Left ventricle myocardium inferior (tissue), 1 donor: ENCODE data around the gene GPRC6A. TPM values are rescaled to one million over a fixed set of nuclear protein-coding genes. Genes with fewer than 3 reads are reported as not detected.
A peak's percentile ranks its signal among the peaks of the same experiment; 100 is the strongest.

Experiments
- DNase-seq: peaks from one replicate; pipeline ENCODE4 v3.0.0-alpha.2; 2020
- H3K27ac ChIP-seq: fragments of 200-600 bp; replicated peaks from 2 replicates; pipeline ENCODE4 v1.8.0; 2021
- H3K27me3 ChIP-seq: fragments of 200-600 bp; 2 replicates; pipeline ENCODE4 v1.8.0; 2021; ENCODE audit warnings: low read depth
- H3K36me3 ChIP-seq: fragments of 200-600 bp; 2 replicates; pipeline ENCODE4 v1.8.0; 2021
- H3K4me1 ChIP-seq: fragments of 200-600 bp; 2 replicates; pipeline ENCODE4 v1.8.0; 2021
- H3K4me3 ChIP-seq: fragments of 200-600 bp; 2 replicates; pipeline ENCODE4 v1.8.0; 2021; ENCODE audit warnings: mild to moderate bottlenecking, moderate library complexity
- H3K9me3 ChIP-seq: fragments of 200-600 bp; replicated peaks from 2 replicates; pipeline ENCODE4 v1.8.0; 2021
- intact Hi-C: fragments of 100-400 bp; cut with micrococcal nuclease; formaldehyde crosslinking; loops from one replicate; pipeline ENCODE4 v1.11.0; 2022
- long read RNA-seq: library from polyadenylated mRNA; unstranded; transcript quantifications from one replicate; pipeline ENCODE4 v2.0.0, GENCODE V29; 2021
- total RNA-seq: library from RNA; stranded (reverse); fragmentation: NEBNext Ultra II Directional; extraction: Animal tissue kit (Norgen Biotek cat#: 25700); gene quantifications from one replicate; pipeline ENCODE4 v1.2.1, GENCODE V29; 2021
- TF ChIP-seq, protein P1 (sequence below): fragments of 200-600 bp; IDR thresholded peaks from 2 replicates; pipeline ENCODE4 v1.8.0; 2021; ENCODE audit warnings: antibody characterized with exemption, mild to moderate bottlenecking, borderline replicate concordance
- donor health status: DM: no; HTN: yes; CAD: no; lungs with severe emphysema.

GPRC6A gene, protein sequence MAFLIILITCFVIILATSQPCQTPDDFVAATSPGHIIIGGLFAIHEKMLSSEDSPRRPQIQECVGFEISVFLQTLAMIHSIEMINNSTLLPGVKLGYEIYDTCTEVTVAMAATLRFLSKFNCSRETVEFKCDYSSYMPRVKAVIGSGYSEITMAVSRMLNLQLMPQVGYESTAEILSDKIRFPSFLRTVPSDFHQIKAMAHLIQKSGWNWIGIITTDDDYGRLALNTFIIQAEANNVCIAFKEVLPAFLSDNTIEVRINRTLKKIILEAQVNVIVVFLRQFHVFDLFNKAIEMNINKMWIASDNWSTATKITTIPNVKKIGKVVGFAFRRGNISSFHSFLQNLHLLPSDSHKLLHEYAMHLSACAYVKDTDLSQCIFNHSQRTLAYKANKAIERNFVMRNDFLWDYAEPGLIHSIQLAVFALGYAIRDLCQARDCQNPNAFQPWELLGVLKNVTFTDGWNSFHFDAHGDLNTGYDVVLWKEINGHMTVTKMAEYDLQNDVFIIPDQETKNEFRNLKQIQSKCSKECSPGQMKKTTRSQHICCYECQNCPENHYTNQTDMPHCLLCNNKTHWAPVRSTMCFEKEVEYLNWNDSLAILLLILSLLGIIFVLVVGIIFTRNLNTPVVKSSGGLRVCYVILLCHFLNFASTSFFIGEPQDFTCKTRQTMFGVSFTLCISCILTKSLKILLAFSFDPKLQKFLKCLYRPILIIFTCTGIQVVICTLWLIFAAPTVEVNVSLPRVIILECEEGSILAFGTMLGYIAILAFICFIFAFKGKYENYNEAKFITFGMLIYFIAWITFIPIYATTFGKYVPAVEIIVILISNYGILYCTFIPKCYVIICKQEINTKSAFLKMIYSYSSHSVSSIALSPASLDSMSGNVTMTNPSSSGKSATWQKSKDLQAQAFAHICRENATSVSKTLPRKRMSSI
- total RNA-seq = not detected
- long read RNA-seq = 0 reads

GRCh38 chr6:116828983-116829382 is at the start of gene GPRC6A:
GPRC6A (minus strand) TSS chr6:116829083; CDS start chr6:116829013, 70 bp downstream.
- intact Hi-C loops = no loop called here
- Histone ChIP-seq H3K36me3 (no peaks in the 10 kb centered on the region), H3K27me3 (no peaks in the 10 kb centered on the region), H3K4me3 (no peak within 1 kb of the TSS), H3K9me3 (peaks cover 20% of the 10 kb centered on the region), H3K27ac (no peak within 1 kb of the TSS), H3K4me1 (no peaks in the 10 kb centered on the region)
- TF ChIP-seq, protein P1, sequence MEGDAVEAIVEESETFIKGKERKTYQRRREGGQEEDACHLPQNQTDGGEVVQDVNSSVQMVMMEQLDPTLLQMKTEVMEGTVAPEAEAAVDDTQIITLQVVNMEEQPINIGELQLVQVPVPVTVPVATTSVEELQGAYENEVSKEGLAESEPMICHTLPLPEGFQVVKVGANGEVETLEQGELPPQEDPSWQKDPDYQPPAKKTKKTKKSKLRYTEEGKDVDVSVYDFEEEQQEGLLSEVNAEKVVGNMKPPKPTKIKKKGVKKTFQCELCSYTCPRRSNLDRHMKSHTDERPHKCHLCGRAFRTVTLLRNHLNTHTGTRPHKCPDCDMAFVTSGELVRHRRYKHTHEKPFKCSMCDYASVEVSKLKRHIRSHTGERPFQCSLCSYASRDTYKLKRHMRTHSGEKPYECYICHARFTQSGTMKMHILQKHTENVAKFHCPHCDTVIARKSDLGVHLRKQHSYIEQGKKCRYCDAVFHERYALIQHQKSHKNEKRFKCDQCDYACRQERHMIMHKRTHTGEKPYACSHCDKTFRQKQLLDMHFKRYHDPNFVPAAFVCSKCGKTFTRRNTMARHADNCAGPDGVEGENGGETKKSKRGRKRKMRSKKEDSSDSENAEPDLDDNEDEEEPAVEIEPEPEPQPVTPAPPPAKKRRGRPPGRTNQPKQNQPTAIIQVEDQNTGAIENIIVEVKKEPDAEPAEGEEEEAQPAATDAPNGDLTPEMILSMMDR = no peak
- DNase-seq = no peak

DNA sequence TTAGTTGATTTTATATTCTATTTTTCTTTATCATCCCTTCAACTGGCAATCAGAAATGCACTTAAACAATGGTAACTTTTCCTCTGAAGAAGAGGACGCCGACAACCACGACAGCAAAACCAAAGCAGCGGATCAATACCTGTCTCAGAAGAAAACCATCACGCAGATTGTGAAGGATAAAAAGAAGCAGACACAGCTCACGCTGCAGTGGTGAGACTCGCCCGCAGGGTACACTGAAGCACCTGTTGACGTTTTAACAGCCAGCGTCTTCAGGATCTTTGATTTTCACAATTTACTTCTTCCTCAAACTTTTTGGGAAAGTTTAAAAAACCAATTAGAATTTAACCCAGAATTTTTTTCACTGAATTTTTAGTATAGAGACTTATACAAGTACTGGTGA is 48.9 kb upstream of the GPRC6A start:
- no peak overlapping the region for H3K4me3 ChIP-seq
- H3K9me3 ChIP-seq = peaks cover 4% of the 10 kb centered on the region
- no peak for DNase-seq
- intact Hi-C loops = no loop called here
- H3K36me3 ChIP-seq = no peaks in the 10 kb centered on the region
- peaks cover 13% of the 10 kb centered on the region for H3K4me1 ChIP-seq
- H3K27ac ChIP-seq = no peak overlapping the region
- TF ChIP-seq, protein P1 = no peak
- peaks cover 67% of the 10 kb centered on the region for H3K27me3 ChIP-seq

DNA sequence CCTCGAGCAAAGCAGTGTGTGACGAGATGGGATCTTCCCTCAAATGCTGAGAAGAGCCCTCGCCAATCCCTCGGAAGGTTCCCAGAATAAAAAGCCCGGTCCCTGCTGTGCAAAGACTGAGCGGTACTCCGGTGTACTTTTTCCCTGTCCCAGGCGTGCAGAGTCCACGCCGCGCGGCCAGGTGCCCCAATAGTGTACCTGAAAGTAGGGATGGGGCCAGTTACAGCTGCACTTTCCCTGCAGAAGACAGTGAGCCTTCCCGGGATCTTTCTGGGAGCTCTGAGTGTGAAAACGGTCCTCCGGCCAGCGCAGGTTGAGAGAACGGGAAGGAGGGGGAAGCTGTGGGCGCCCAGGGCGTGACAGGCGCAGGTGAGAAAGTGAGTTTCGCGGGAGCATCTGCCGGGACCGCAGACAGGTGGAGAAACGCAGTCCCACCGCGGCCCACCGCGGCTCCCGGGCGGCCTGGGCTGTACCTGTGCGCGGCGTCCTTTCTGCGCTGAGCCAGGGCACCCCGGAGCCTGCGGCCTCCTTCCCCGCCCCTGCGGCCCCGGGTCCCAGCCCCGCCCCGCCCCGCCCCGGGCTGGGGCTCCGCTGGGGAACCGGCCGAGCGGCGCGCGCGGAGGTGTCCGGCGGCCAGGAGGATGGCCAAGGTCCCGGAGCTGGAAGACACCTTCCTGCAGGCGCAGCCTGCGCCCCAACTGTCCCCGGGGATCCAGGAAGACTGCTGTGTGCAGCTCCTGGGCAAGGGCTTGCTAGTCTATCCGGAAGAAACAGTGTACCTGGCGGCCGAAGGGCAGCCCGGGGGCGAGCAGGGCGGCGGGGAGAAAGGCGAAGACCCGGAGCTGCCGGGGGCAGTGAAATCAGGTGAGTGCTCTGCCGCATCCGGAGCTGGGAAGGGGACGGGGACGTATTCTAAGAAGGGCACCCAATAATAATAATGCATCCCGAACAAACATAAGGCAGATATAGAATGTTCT is 48.0 kb upstream of the GPRC6A start, which contains the start of gene RFX6:
Gene RFX6, plus strand, starts transcription at position 608 of the 977 bp plus-strand sequence. Its CDS starts 34 bp downstream, at position 642.
- Histone ChIP-seq H3K4me1 (peaks cover 13% of the 10 kb centered on the region), H3K9me3 (peaks cover 11% of the 10 kb centered on the region), H3K27ac (no peak within 1 kb of the TSS), H3K36me3 (no peaks in the 10 kb centered on the region), H3K27me3 (peaks cover 75% of the 10 kb centered on the region), H3K4me3 (peak within 1 kb of the TSS; percentile 56)
- no peak for DNase-seq
- TF ChIP-seq, protein P1 = no peak
- intact Hi-C loops = no loop called here

GRCh38 chr6:116876107-116876506 is 47.2 kb upstream of the GPRC6A start:
- intact Hi-C loops = no loop called here
- peaks cover 83% of the 10 kb centered on the region for H3K27me3 ChIP-seq

More at GRCh38 chr6:116876107-116876506, 47.2 kb upstream of the GPRC6A start:
- DNase-seq = no peak
- Histone ChIP-seq H3K9me3 (peaks cover 11% of the 10 kb centered on the region), H3K36me3 (no peaks in the 10 kb centered on the region), H3K4me3 (no peak overlapping the region), H3K4me1 (peaks cover 13% of the 10 kb centered on the region), H3K27ac (no peak overlapping the region)
- TF ChIP-seq, protein P1 = no peak
